ENCODE results near the gene PRKN.

DNA sequence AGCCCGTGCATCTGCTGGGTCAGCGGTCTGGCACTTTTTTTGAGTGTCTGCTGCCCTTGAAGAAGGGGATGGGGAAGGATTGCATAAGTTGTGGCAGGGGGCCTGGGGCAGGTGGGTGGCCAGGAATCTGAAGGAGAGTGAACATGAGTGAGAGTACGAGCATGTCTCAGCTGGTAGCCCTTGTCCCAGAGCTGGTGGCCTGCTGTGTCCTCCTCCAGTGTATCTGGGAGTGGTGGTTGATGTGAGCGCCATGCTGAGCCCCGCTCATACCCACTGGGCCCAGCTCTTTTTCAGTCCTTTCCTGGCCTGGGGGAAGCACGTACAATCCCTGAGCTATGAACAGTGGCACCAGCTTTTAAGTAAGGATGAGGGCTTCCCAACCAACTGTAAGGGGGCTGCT, 1317.5 kb downstream of the PRKN start:
- TF ChIP-seq, protein P1, sequence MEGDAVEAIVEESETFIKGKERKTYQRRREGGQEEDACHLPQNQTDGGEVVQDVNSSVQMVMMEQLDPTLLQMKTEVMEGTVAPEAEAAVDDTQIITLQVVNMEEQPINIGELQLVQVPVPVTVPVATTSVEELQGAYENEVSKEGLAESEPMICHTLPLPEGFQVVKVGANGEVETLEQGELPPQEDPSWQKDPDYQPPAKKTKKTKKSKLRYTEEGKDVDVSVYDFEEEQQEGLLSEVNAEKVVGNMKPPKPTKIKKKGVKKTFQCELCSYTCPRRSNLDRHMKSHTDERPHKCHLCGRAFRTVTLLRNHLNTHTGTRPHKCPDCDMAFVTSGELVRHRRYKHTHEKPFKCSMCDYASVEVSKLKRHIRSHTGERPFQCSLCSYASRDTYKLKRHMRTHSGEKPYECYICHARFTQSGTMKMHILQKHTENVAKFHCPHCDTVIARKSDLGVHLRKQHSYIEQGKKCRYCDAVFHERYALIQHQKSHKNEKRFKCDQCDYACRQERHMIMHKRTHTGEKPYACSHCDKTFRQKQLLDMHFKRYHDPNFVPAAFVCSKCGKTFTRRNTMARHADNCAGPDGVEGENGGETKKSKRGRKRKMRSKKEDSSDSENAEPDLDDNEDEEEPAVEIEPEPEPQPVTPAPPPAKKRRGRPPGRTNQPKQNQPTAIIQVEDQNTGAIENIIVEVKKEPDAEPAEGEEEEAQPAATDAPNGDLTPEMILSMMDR (conservative IDR thresholded peaks at IDR 0.05): no peak
- no peak for TF ChIP-seq EZH2 (IDR thresholded peaks at IDR 0.05; ENCODE audit: low read depth)
